Keratinocyte (primary cell): ENCODE results near the gene SYNE1.

Source experiments
- EZH2 ChIP-seq: IDR thresholded peaks from one replicate; pipeline ENCODE4 v1.6.1; 2012; ENCODE audit warnings: inconsistent platforms, mild to moderate bottlenecking, low read length, moderate library complexity
- TF ChIP-seq, protein P1 (sequence below), 3 experiments: IDR thresholded peaks in 1 of 3; conservative IDR thresholded peaks in 1 of 3; optimal IDR thresholded peaks in 1 of 3; 2 replicates in 2 of 3; 3 replicates in 1 of 3; pipeline versions ENCODE3 to v1.5.1; 2011; ENCODE audit warnings: low read length in 3 of 3, mild to moderate bottlenecking in 3 of 3, moderate library complexity in 2 of 3, control low read depth in 1 of 3, inconsistent platforms in 1 of 3; ENCODE audit not compliant: insufficient read depth in 2 of 3; ENCODE audit errors: extremely low read depth in 1 of 3

DNA sequence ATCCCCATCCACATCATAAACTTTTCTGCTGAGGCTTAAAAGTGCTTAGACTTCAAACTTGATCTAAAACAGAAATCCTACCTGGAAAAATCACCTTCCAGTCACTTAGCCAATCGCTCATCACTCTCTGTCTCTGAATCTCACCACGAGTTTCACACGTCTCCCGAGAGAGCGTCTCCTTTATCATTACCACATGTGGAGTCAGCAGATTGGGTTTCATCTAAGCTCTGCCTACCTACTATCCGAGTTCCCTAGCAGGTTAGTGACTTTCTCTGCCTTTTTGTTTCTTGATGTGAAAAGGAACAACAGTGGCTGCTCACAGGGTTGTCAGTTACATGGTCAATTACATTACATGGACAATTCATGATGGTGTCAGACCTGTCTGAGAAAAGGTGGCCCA, 543.5 kb downstream of the SYNE1 start:
- TF ChIP-seq, protein P1, sequence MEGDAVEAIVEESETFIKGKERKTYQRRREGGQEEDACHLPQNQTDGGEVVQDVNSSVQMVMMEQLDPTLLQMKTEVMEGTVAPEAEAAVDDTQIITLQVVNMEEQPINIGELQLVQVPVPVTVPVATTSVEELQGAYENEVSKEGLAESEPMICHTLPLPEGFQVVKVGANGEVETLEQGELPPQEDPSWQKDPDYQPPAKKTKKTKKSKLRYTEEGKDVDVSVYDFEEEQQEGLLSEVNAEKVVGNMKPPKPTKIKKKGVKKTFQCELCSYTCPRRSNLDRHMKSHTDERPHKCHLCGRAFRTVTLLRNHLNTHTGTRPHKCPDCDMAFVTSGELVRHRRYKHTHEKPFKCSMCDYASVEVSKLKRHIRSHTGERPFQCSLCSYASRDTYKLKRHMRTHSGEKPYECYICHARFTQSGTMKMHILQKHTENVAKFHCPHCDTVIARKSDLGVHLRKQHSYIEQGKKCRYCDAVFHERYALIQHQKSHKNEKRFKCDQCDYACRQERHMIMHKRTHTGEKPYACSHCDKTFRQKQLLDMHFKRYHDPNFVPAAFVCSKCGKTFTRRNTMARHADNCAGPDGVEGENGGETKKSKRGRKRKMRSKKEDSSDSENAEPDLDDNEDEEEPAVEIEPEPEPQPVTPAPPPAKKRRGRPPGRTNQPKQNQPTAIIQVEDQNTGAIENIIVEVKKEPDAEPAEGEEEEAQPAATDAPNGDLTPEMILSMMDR (optimal IDR thresholded peaks at IDR 0.05 in 1 of 3, IDR thresholded peaks at IDR 0.05 in 1 of 3, conservative IDR thresholded peaks at IDR 0.05 in 1 of 3; ENCODE audit: extremely low read depth in 1 of 3, insufficient read depth in 2 of 3, low read length in 3 of 3) = no peak
- TF ChIP-seq EZH2 = no peak
